ENCODE data around the gene TMEM185B. TPM values are rescaled to one million over a fixed set of nuclear protein-coding genes. Genes with fewer than 3 reads are reported as not detected.

Gene TMEM185B
- total RNA-seq, 6 donors from 2014 or later = 15.3 to 29.3 (median 25.5) TPM

GRCh38 chr2:120220756-120221155 lies 2.4 kb downstream of the TMEM185B start:
- Histone ChIP-seq H3K36me3 (peaks cover 0 to 19% (median 0%) of the 10 kb centered on the region in 4 donors), H3K9me3 (no peaks in the 10 kb centered on the region), H3K27me3 (no peaks in the 10 kb centered on the region), H3K4me3 (no peak overlapping the region), H3K4me1 (peaks cover 24 to 48% (median 29%) of the 10 kb centered on the region in 4 donors), H3K27ac (no peak overlapping the region)
- TF ChIP-seq POLR2A (IDR thresholded peaks at IDR 0.05) (no peak), CTCF (IDR thresholded peaks at IDR 0.05) (no peak), POLR2AphosphoS5 (IDR thresholded peaks at IDR 0.05) (no peak), EP300 (IDR thresholded peaks at IDR 0.05) (no peak)
- 82 to 83% methylated on average over 2 of the region's 2 CpGs for WGBS, 2 donors
- ATAC-seq (ENCODE audit: low FRiP score in 2 of 2) (no peak), DNase-seq (no peak)

DNA sequence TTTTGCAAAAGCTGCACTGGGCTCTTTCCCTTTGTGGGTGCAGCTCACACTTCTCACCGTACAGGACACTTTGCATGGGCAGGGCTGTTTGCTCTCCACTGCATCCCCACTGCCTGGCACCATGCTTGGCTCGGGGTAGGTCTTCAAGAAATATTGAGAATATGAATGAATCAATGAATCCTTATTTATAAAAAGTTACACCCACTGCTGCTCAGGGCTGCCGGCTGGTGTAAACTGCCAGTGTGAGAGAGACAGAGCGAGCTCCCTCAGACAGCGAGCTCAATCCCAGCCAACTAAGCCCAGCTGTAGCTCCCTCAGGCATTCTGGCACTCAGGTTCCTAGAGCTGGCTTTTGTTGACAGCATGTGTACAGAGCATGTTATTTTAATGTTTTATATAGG lies 3.4 kb downstream of the TMEM185B start:
- peaks cover 0 to 19% (median 0%) of the 10 kb centered on the region in 4 donors for H3K36me3 ChIP-seq
- H3K27me3 ChIP-seq = no peaks in the 10 kb centered on the region
- no peaks in the 10 kb centered on the region for H3K9me3 ChIP-seq
- H3K27ac ChIP-seq = no peak overlapping the region
- no peak for ATAC-seq (ENCODE audit: low FRiP score in 2 of 2)
- WGBS, 2 donors = 94 to 95% methylated on average over 5 of the region's 5 CpGs
- peaks cover 24 to 48% (median 29%) of the 10 kb centered on the region in 4 donors for H3K4me1 ChIP-seq
- no peak overlapping the region for H3K4me3 ChIP-seq
- TF ChIP-seq POLR2AphosphoS5 (IDR thresholded peaks at IDR 0.05) = no peak
- TF ChIP-seq POLR2A (IDR thresholded peaks at IDR 0.05) = no peak
- no peak for TF ChIP-seq CTCF (IDR thresholded peaks at IDR 0.05)
- TF ChIP-seq EP300 (IDR thresholded peaks at IDR 0.05) = no peak
- DNase-seq = no peak

- Histone ChIP-seq H3K27ac (no peak overlapping the region), H3K36me3 (peaks cover 0 to 19% (median 0%) of the 10 kb centered on the region in 4 donors), H3K4me3 (no peak overlapping the region), H3K9me3 (no peaks in the 10 kb centered on the region), H3K4me1 (peaks cover 21 to 46% (median 26%) of the 10 kb centered on the region in 4 donors), H3K27me3 (no peaks in the 10 kb centered on the region)
- TF ChIP-seq POLR2A (IDR thresholded peaks at IDR 0.05) (no peak), EP300 (IDR thresholded peaks at IDR 0.05) (no peak), POLR2AphosphoS5 (IDR thresholded peaks at IDR 0.05) (no peak), CTCF (IDR thresholded peaks at IDR 0.05) (no peak)
- no peak for ATAC-seq (ENCODE audit: low FRiP score in 2 of 2)
- 93% methylated on average over 5 of the region's 5 CpGs for WGBS, 2 donors
- no peak for DNase-seq
These were observed 3.9 kb downstream of the TMEM185B start for GRCh38 chr2:120219291-120219690.

DNA sequence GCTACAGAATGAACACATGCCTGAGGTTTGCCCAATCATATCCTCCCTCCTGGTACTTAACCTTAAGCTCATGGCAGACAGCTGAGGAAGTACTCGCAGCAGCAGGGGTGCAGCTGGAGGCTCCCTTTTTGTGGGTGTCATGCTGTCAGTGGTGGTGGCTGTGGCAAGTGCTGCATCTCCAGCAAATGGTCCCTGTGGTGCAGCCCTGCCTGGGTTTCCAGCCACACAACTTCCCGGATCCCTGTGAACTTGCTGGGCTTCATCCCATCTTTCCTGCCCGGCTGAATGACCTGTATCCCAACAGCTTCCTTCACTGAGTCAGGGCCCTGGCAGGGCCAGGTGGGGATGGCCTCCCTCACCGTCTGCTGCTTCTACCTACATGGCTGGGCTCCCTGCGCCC lies 5.0 kb downstream of the TMEM185B start:
- Histone ChIP-seq H3K27me3 (no peaks in the 10 kb centered on the region), H3K9me3 (no peaks in the 10 kb centered on the region), H3K4me1 (peaks cover 12 to 36% (median 19%) of the 10 kb centered on the region in 4 donors), H3K27ac (no peak overlapping the region), H3K4me3 (no peak overlapping the region), H3K36me3 (peaks cover 0 to 19% (median 0%) of the 10 kb centered on the region in 4 donors)
- TF ChIP-seq CTCF (IDR thresholded peaks at IDR 0.05) = no peak
- TF ChIP-seq EP300 (IDR thresholded peaks at IDR 0.05) = no peak
- no peak for TF ChIP-seq POLR2A (IDR thresholded peaks at IDR 0.05)
- no peak for TF ChIP-seq POLR2AphosphoS5 (IDR thresholded peaks at IDR 0.05)
- ATAC-seq (ENCODE audit: low FRiP score in 2 of 2) (no peak), DNase-seq (no peak)
- 96 to 98% methylated on average over 5 of the region's 5 CpGs for WGBS, 2 donors

DNA sequence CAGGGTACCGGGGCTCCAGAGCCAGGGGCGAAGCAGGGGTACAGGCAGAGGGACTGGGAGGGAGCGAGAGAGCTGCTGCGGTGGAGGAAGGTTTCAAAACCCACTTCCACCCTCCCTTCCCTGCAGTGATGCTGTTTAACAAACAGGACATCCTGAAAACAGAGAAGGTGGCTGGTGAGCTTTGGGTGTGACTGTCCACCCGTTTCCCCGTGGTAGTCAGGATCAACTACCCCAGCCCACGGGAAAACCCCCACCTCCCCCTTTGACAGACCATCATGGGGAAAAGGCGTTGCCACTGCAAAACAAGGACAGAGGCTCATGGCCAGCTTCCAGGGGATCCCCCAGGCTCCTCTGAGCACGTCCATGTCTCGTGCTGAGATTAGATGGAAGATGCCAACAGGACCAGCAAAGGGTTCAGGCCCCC lies 12.9 kb downstream of the TMEM185B start:
- peak in 1 of 2 donors; percentile 52 for ATAC-seq (ENCODE audit: low FRiP score in 2 of 2)
- no peak overlapping the region for H3K4me3 ChIP-seq

More for the DNA sequence above, 12.9 kb downstream of the TMEM185B start:
- Histone ChIP-seq H3K9me3 (no peaks in the 10 kb centered on the region), H3K4me1 (peaks cover 0 to 8% (median 2%) of the 10 kb centered on the region in 4 donors), H3K27ac (peak overlapping the region; percentile 27 to 74 (median 63)), H3K27me3 (no peaks in the 10 kb centered on the region), H3K36me3 (no peaks in the 10 kb centered on the region)
- WGBS, 2 donors = 19 to 36% methylated on average over 10 of the region's 10 CpGs
- no peak for TF ChIP-seq EP300 (IDR thresholded peaks at IDR 0.05)
- TF ChIP-seq CTCF (IDR thresholded peaks at IDR 0.05) = no peak
- peak in 1 of 2 donors; percentile 6 for TF ChIP-seq POLR2AphosphoS5 (IDR thresholded peaks at IDR 0.05)
- no peak for TF ChIP-seq POLR2A (IDR thresholded peaks at IDR 0.05)
- no peak for DNase-seq

Data from upper lobe of left lung (tissue), 6 donors.